ENCODE data around the gene ITGA11. TPM values are rescaled to one million over a fixed set of nuclear protein-coding genes. Genes with fewer than 3 reads are reported as not detected.

ITGA11 gene
- total and polyA plus RNA-seq, 2 of the 13 experiments (the other 11 are each of a cell fraction or from before 2014, with no cell fraction given): not detected

GRCh38 chr15:68300115-68300940, 131.6 kb downstream of the ITGA11 start (continued):
- TF ChIP-seq GRHL1 (CRISPR knock-in tag; conservative IDR thresholded peaks at IDR 0.05): no peak
- no peak for TF ChIP-seq ZFY (CRISPR knock-in tag; IDR thresholded peaks at IDR 0.05)
- no peak for TF ChIP-seq CC2D1A (CRISPR knock-in tag; IDR thresholded peaks at IDR 0.05)
- no peak for TF ChIP-seq TRIM22 (IDR thresholded peaks at IDR 0.05)
- no peak for TF ChIP-seq MAFK (conservative IDR thresholded peaks at IDR 0.05 in 1 of 2, IDR thresholded peaks at IDR 0.05 in 1 of 2; ENCODE audit: low read length in 2 of 2)
- TF ChIP-seq ZNF251 (CRISPR knock-in tag; IDR thresholded peaks at IDR 0.05): no peak
- no peak for TF ChIP-seq SYNCRIP (IDR thresholded peaks at IDR 0.05; ENCODE audit: insufficient read depth, low read depth, low read length)
- TF ChIP-seq SOX5 (CRISPR knock-in tag; IDR thresholded peaks at IDR 0.05; ENCODE audit: borderline replicate concordance): peak; percentile 45; the same call in 1 of the 2 replicates
- TF ChIP-seq TAF15 (IDR thresholded peaks at IDR 0.05; ENCODE audit: low read depth, low read length, poor library complexity, severe bottlenecking): no peak
- no peak for TF ChIP-seq ZNF564 (CRISPR knock-in tag; IDR thresholded peaks at IDR 0.05)
- TF ChIP-seq PAF1 (CRISPR knock-in tag; IDR thresholded peaks at IDR 0.05): no peak
- no peak for TF ChIP-seq SRSF1 (optimal IDR thresholded peaks at IDR 0.05; ENCODE audit: low read depth, low read length)
- no peak for TF ChIP-seq PHF20 (CRISPR knock-in tag; IDR thresholded peaks at IDR 0.05)
- no peak for TF ChIP-seq ZC3H4 (CRISPR knock-in tag; IDR thresholded peaks at IDR 0.05; ENCODE audit: borderline replicate concordance)
- no peak for TF ChIP-seq SNAPC2 (CRISPR knock-in tag; IDR thresholded peaks at IDR 0.05)
- TF ChIP-seq KAT7 (CRISPR knock-in tag; IDR thresholded peaks at IDR 0.05; ENCODE audit: borderline replicate concordance): no peak
- no peak for TF ChIP-seq ZNF276 (CRISPR knock-in tag; IDR thresholded peaks at IDR 0.05; ENCODE audit: low read depth)
- TF ChIP-seq ZNF800 (CRISPR knock-in tag; IDR thresholded peaks at IDR 0.05): no peak
- peak; percentile 43; the same call in 1 of the 2 replicates for TF ChIP-seq BCL6 (CRISPR knock-in tag; IDR thresholded peaks at IDR 0.05)
- TF ChIP-seq FLYWCH1 (CRISPR knock-in tag; IDR thresholded peaks at IDR 0.05): no peak
- peak; percentile 89 for TF ChIP-seq GATAD2A (CRISPR knock-in tag; IDR thresholded peaks at IDR 0.05)
- peak; percentile 41; the same call in 1 of the 2 replicates for TF ChIP-seq ZNF772 (CRISPR knock-in tag; IDR thresholded peaks at IDR 0.05)
- TF ChIP-seq ZSCAN31 (CRISPR knock-in tag; IDR thresholded peaks at IDR 0.05; ENCODE audit: low read depth): no peak
- TF ChIP-seq ZNF556 (CRISPR knock-in tag; IDR thresholded peaks at IDR 0.05; ENCODE audit: borderline replicate concordance): peak; percentile 71; the same call in 1 of the 2 replicates
